ENCODE measurements around the gene ZBTB20.

The ZBTB20 gene

GRCh38 chr3:115081444-115081843 lies 65.6 kb downstream of the ZBTB20 start:
- Histone ChIP-seq H3K36me3 (ENCODE audit: control insufficient read depth, insufficient read depth, low read length) (no peaks in the 10 kb centered on the region), H3K9ac (ENCODE audit: low read depth, low read length) (no peak overlapping the region), H3K4me1 (ENCODE audit: control insufficient read depth, insufficient read depth, low read length) (no peaks in the 10 kb centered on the region), H3K4me3 (ENCODE audit: low read depth, low read length) (no peak overlapping the region), H3K9me3 (ENCODE audit: control insufficient read depth, insufficient read depth, low read length) (no peaks in the 10 kb centered on the region), H3K27me3 (ENCODE audit: control insufficient read depth, insufficient read depth, low read length) (no peaks in the 10 kb centered on the region)

- no peaks in the 10 kb centered on the region for H3K27me3 ChIP-seq (ENCODE audit: control insufficient read depth, insufficient read depth, low read length)
- H3K9me3 ChIP-seq (ENCODE audit: control insufficient read depth, insufficient read depth, low read length), result no peaks in the 10 kb centered on the region
- no peaks in the 10 kb centered on the region for H3K4me1 ChIP-seq (ENCODE audit: control insufficient read depth, insufficient read depth, low read length)
- no peak overlapping the region for H3K4me3 ChIP-seq (ENCODE audit: low read depth, low read length)
- no peak overlapping the region for H3K9ac ChIP-seq (ENCODE audit: low read depth, low read length)
- H3K36me3 ChIP-seq (ENCODE audit: control insufficient read depth, insufficient read depth, low read length), result no peaks in the 10 kb centered on the region
These were observed 69.4 kb downstream of the ZBTB20 start for GRCh38 chr3:115077501-115078250.

DNA sequence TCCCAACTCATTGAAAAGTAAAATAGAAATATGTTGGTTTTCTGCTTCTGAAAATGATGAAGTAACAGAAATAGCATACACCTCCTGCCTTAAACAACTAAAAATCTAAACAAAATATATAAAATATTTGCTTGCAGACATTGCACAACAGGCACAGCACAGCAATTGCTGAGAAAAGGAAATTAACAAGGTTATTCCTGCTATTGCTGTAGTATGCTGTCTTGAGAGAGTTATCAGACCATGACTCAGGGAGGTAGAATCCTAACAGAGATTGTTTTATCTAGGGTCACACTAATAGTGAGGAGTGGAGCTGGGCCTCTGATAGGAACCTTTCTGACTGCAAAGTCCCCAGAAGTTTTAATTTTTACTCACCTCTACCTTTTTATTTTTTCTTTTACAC lies 72.6 kb downstream of the ZBTB20 start:
- Histone ChIP-seq H3K4me1 (ENCODE audit: control insufficient read depth, insufficient read depth, low read length) (no peaks in the 10 kb centered on the region), H3K36me3 (ENCODE audit: control insufficient read depth, insufficient read depth, low read length) (no peaks in the 10 kb centered on the region), H3K4me3 (ENCODE audit: low read depth, low read length) (no peak overlapping the region), H3K9ac (ENCODE audit: low read depth, low read length) (no peak overlapping the region), H3K27me3 (ENCODE audit: control insufficient read depth, insufficient read depth, low read length) (no peaks in the 10 kb centered on the region), H3K9me3 (ENCODE audit: control insufficient read depth, insufficient read depth, low read length) (no peaks in the 10 kb centered on the region)

- H3K27me3 ChIP-seq (ENCODE audit: control insufficient read depth, insufficient read depth, low read length), result no peaks in the 10 kb centered on the region
- H3K36me3 ChIP-seq (ENCODE audit: control insufficient read depth, insufficient read depth, low read length), result no peaks in the 10 kb centered on the region
- no peaks in the 10 kb centered on the region for H3K9me3 ChIP-seq (ENCODE audit: control insufficient read depth, insufficient read depth, low read length)
- no peaks in the 10 kb centered on the region for H3K4me1 ChIP-seq (ENCODE audit: control insufficient read depth, insufficient read depth, low read length)
- no peak overlapping the region for H3K4me3 ChIP-seq (ENCODE audit: low read depth, low read length)
- no peak overlapping the region for H3K9ac ChIP-seq (ENCODE audit: low read depth, low read length)
These were observed 74.6 kb downstream of the ZBTB20 start for GRCh38 chr3:115072265-115073021.

DNA sequence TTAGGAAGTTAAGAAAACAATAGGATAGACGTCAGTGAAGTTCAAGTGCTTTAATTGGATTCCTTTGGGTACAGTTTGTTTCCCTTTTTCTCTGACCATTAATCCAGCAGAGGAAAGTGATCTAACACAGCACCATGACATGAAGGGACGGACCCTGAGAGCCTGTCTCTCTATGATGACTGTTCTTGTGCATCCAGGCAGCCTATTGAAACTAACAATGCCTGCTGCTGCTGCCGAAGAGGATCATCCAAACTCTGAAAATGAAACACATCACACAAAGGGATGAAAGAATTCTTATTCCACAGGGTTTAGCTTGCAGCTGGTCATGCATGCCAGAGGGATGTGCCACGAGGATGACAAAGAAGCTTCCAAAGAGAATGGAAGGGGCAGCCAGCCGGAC lies 75.5 kb downstream of the ZBTB20 start:
- H3K4me1 ChIP-seq (ENCODE audit: control insufficient read depth, insufficient read depth, low read length), result no peaks in the 10 kb centered on the region
- no peaks in the 10 kb centered on the region for H3K27me3 ChIP-seq (ENCODE audit: control insufficient read depth, insufficient read depth, low read length)
- no peak overlapping the region for H3K4me3 ChIP-seq (ENCODE audit: low read depth, low read length)
- H3K9ac ChIP-seq (ENCODE audit: low read depth, low read length), result no peak overlapping the region
- no peaks in the 10 kb centered on the region for H3K9me3 ChIP-seq (ENCODE audit: control insufficient read depth, insufficient read depth, low read length)
- no peaks in the 10 kb centered on the region for H3K36me3 ChIP-seq (ENCODE audit: control insufficient read depth, insufficient read depth, low read length)

DNA sequence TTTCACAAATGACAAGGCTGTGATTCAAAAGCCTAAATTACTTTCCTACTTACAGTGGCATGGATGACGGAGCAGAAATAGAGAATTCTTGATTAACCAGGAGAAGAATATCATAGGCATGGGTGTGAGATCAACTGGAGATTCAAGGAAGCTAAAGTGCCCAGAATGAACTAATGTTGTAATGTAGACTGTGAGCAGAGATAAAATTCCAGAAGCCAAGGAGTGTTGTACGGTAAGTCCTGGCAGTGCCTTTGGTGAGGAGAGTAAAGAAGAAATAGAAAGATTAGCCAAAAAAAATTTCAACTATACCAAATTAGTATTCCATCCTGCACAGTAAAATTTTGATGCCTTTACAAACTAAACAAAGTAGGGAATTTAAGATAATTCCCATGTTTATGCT lies 75.9 kb downstream of the ZBTB20 start:
- Histone ChIP-seq H3K9ac (ENCODE audit: low read depth, low read length) (no peak overlapping the region), H3K4me3 (ENCODE audit: low read depth, low read length) (no peak overlapping the region), H3K36me3 (ENCODE audit: control insufficient read depth, insufficient read depth, low read length) (no peaks in the 10 kb centered on the region), H3K9me3 (ENCODE audit: control insufficient read depth, insufficient read depth, low read length) (no peaks in the 10 kb centered on the region), H3K4me1 (ENCODE audit: control insufficient read depth, insufficient read depth, low read length) (no peaks in the 10 kb centered on the region), H3K27me3 (ENCODE audit: control insufficient read depth, insufficient read depth, low read length) (no peaks in the 10 kb centered on the region)

DNA sequence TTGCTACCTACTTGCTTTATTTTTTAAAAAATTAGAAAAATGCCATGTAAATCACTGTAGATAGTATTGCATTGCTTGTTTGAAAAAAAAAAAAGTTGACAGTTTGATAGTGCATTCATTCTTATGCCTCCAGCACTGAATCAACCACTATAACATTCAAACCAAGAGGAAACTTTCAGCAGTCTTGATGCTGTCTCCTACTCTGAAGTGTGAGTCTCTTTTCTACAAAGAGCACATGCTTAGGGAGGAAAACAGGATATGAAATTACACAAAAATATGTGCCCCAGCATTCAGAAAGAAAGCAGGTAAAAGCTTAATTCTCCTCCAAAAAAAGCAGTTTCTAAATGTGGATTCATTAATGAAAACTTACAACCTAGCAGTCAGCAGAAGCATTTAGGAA lies 78.3 kb downstream of the ZBTB20 start:
- Histone ChIP-seq H3K4me3 (ENCODE audit: low read depth, low read length) (no peak overlapping the region), H3K9ac (ENCODE audit: low read depth, low read length) (no peak overlapping the region), H3K9me3 (ENCODE audit: control insufficient read depth, insufficient read depth, low read length) (no peaks in the 10 kb centered on the region), H3K4me1 (ENCODE audit: control insufficient read depth, insufficient read depth, low read length) (no peaks in the 10 kb centered on the region), H3K36me3 (ENCODE audit: control insufficient read depth, insufficient read depth, low read length) (no peaks in the 10 kb centered on the region), H3K27me3 (ENCODE audit: control insufficient read depth, insufficient read depth, low read length) (no peaks in the 10 kb centered on the region)

DNA sequence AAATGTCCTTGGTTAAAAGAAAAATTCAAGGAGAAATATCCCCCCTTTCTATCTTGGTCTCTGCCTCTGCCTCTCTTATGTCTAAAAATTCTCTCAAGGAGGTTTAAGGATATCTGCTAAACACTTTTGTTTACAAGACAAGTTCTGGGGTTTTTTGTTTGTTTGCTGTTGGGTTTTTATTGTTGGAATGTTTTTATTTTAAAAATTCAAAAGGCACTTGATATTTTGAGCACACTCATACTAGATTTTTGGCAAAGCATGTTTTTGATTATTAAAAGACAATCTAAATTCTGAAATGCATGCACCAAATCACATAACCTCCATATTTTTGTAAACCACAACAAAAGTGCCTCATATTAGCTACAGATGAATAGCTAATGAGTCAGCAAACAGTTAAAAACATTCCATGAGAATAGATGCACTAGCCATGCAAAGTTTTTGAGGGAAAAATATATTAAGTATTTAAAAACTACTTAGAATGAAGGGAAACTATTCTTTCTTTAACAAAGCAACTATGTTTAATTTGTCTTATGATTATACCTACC lies 84.6 kb downstream of the ZBTB20 start:
- no peaks in the 10 kb centered on the region for H3K9me3 ChIP-seq (ENCODE audit: control insufficient read depth, insufficient read depth, low read length)

DNA sequence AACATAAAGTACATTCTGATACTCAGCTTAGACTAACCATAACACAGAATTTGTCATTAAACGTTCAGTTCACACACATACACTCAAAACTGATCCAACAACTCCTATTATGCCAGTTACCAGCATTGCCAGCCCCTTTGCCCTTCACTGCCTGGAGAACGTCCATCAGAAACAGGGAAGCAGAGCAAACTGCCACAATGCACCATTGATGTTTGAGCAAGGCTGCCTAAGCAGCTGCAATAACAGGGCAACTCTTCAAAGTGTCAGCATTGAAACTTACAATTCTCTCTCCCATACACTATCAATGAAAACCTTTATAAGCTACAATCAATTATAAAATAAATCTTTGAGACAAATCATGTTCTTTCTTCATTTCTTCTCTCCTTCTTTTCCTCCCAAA lies 85.1 kb downstream of the ZBTB20 start:
- no peaks in the 10 kb centered on the region for H3K27me3 ChIP-seq (ENCODE audit: control insufficient read depth, insufficient read depth, low read length)
- no peak overlapping the region for H3K9ac ChIP-seq (ENCODE audit: low read depth, low read length)
- H3K36me3 ChIP-seq (ENCODE audit: control insufficient read depth, insufficient read depth, low read length), result no peaks in the 10 kb centered on the region
- H3K4me3 ChIP-seq (ENCODE audit: low read depth, low read length), result no peak overlapping the region
- no peaks in the 10 kb centered on the region for H3K4me1 ChIP-seq (ENCODE audit: control insufficient read depth, insufficient read depth, low read length)
- H3K9me3 ChIP-seq (ENCODE audit: control insufficient read depth, insufficient read depth, low read length), result no peaks in the 10 kb centered on the region

More for the DNA sequence above, 84.6 kb downstream of the ZBTB20 start:
- Histone ChIP-seq H3K9ac (ENCODE audit: low read depth, low read length) (no peak overlapping the region), H3K4me1 (ENCODE audit: control insufficient read depth, insufficient read depth, low read length) (no peaks in the 10 kb centered on the region), H3K4me3 (ENCODE audit: low read depth, low read length) (no peak overlapping the region), H3K36me3 (ENCODE audit: control insufficient read depth, insufficient read depth, low read length) (no peaks in the 10 kb centered on the region), H3K27me3 (ENCODE audit: control insufficient read depth, insufficient read depth, low read length) (no peaks in the 10 kb centered on the region)

DNA sequence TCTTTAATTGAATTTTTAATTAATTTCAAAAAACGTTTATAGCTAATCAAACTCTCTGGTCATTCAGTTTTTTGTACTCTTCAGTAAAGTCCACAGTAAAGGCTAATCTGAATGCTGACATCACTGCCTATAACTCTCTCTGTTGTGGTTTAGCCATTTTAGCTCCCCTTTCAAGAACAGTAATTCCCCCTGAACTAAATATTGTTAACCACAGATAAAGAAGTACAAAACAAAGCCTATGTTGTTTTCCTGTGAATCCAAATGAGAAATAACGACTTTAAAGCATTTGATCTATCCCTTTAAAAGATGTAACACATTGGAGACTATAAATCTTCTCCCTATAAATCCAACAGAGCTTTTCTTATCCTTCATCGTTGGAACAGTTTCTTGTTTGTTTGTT lies 94.2 kb downstream of the ZBTB20 start:
- Histone ChIP-seq H3K27me3 (ENCODE audit: control insufficient read depth, insufficient read depth, low read length) (no peaks in the 10 kb centered on the region), H3K4me1 (ENCODE audit: control insufficient read depth, insufficient read depth, low read length) (no peaks in the 10 kb centered on the region), H3K9ac (ENCODE audit: low read depth, low read length) (no peak overlapping the region), H3K9me3 (ENCODE audit: control insufficient read depth, insufficient read depth, low read length) (no peaks in the 10 kb centered on the region), H3K4me3 (ENCODE audit: low read depth, low read length) (no peak overlapping the region), H3K36me3 (ENCODE audit: control insufficient read depth, insufficient read depth, low read length) (no peaks in the 10 kb centered on the region)

DNA sequence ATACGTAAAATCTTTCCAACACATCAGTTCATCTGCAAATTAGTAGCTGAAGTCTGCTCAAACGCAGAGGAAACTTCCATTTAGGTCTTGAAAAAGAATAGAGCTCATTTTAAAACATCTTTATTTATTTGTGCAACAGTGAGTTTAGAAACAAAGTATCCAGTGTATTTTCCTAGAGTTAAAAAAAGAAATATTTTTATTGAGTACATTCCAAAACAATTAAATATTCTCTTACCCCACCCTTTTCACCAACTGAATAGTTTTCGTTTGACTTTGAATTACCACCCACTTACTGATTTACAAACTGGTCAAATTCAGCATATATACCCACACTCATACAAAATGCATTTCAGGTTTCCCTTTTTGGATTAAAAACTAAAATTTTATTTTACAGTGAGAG lies 104.7 kb downstream of the ZBTB20 start:
- no peaks in the 10 kb centered on the region for H3K4me1 ChIP-seq (ENCODE audit: control insufficient read depth, insufficient read depth, low read length)
- H3K36me3 ChIP-seq (ENCODE audit: control insufficient read depth, insufficient read depth, low read length), result no peaks in the 10 kb centered on the region
- no peak overlapping the region for H3K4me3 ChIP-seq (ENCODE audit: low read depth, low read length)
- no peak overlapping the region for H3K9ac ChIP-seq (ENCODE audit: low read depth, low read length)
- no peaks in the 10 kb centered on the region for H3K9me3 ChIP-seq (ENCODE audit: control insufficient read depth, insufficient read depth, low read length)
- H3K27me3 ChIP-seq (ENCODE audit: control insufficient read depth, insufficient read depth, low read length), result no peaks in the 10 kb centered on the region

All from iPS-15b (cell line).